IPS-18c (cell line): ENCODE results near the gene GAK.

Experiments used
- H3K4me3 ChIP-seq: 2 replicates; pipeline ENCODE4 v1.7.0; 2013; ENCODE audit warnings: low read depth, mild to moderate bottlenecking, low read length, moderate library complexity; ENCODE audit not compliant: insufficient read depth
- H3K9me3 ChIP-seq: one replicate; pipeline ENCODE4 v1.6.1; 2013; ENCODE audit warnings: mild to moderate bottlenecking, low read length, moderate library complexity; ENCODE audit not compliant: control insufficient read depth, insufficient read depth

Gene GAK

GRCh38 chr4:891747-892146 is 40.4 kb downstream of the GAK start:
- Histone ChIP-seq H3K4me3 (no peak overlapping the region), H3K9me3 (peaks cover 2% of the 10 kb centered on the region)

- Histone ChIP-seq H3K9me3 (peaks cover 2% of the 10 kb centered on the region), H3K4me3 (no peak overlapping the region)
These were observed 42.0 kb downstream of the GAK start for GRCh38 chr4:890036-890695.

GRCh38 chr4:889516-889915 is 42.6 kb downstream of the GAK start:
- peaks cover 2% of the 10 kb centered on the region for H3K9me3 ChIP-seq
- H3K4me3 ChIP-seq = no peak overlapping the region

GRCh38 chr4:888029-888428 is 44.1 kb downstream of the GAK start:
- H3K9me3 ChIP-seq = peaks cover 2% of the 10 kb centered on the region
- no peak overlapping the region for H3K4me3 ChIP-seq

GRCh38 chr4:887034-887763 is 44.9 kb downstream of the GAK start:
- Histone ChIP-seq H3K9me3 (peaks cover 2% of the 10 kb centered on the region), H3K4me3 (no peak overlapping the region)

- no peak overlapping the region for H3K4me3 ChIP-seq
- H3K9me3 ChIP-seq = peaks cover 2% of the 10 kb centered on the region
These were observed 45.9 kb downstream of the GAK start for GRCh38 chr4:886244-886643.

- Histone ChIP-seq H3K9me3 (peaks cover 2% of the 10 kb centered on the region), H3K4me3 (no peak overlapping the region)
These were observed 46.8 kb downstream of the GAK start for GRCh38 chr4:885353-885752.

- peaks cover 2% of the 10 kb centered on the region for H3K9me3 ChIP-seq
- no peak overlapping the region for H3K4me3 ChIP-seq
These were observed 47.2 kb downstream of the GAK start for GRCh38 chr4:884896-885295.

- peaks cover 2% of the 10 kb centered on the region for H3K9me3 ChIP-seq
- no peak overlapping the region for H3K4me3 ChIP-seq
These were observed 47.9 kb downstream of the GAK start for GRCh38 chr4:884259-884658.

- Histone ChIP-seq H3K9me3 (no peaks in the 10 kb centered on the region), H3K4me3 (no peak overlapping the region)
These were observed 48.6 kb downstream of the GAK start for GRCh38 chr4:883377-884095.

- no peak overlapping the region for H3K4me3 ChIP-seq
These were observed 49.5 kb downstream of the GAK start for GRCh38 chr4:882646-883045.

GRCh38 chr4:881709-882108 is 50.4 kb downstream of the GAK start:
- H3K4me3 ChIP-seq = no peak overlapping the region
- H3K9me3 ChIP-seq = no peaks in the 10 kb centered on the region

More at GRCh38 chr4:882646-883045, 49.5 kb downstream of the GAK start:
- no peaks in the 10 kb centered on the region for H3K9me3 ChIP-seq

GRCh38 chr4:880684-881405 is 51.3 kb downstream of the GAK start:
- Histone ChIP-seq H3K4me3 (no peak overlapping the region), H3K9me3 (no peaks in the 10 kb centered on the region)

GRCh38 chr4:879729-880077 is 52.4 kb downstream of the GAK start:
- no peaks in the 10 kb centered on the region for H3K9me3 ChIP-seq
- no peak overlapping the region for H3K4me3 ChIP-seq

- no peak overlapping the region for H3K4me3 ChIP-seq
- H3K9me3 ChIP-seq = no peaks in the 10 kb centered on the region
These were observed 53.1 kb downstream of the GAK start for GRCh38 chr4:878796-879728.

- no peaks in the 10 kb centered on the region for H3K9me3 ChIP-seq
These were observed 54.6 kb downstream of the GAK start for GRCh38 chr4:877502-877901.

GRCh38 chr4:876780-877179 is 55.3 kb downstream of the GAK start:
- Histone ChIP-seq H3K4me3 (no peak overlapping the region), H3K9me3 (no peaks in the 10 kb centered on the region)

More at GRCh38 chr4:877502-877901, 54.6 kb downstream of the GAK start:
- no peak overlapping the region for H3K4me3 ChIP-seq
